Stomach (tissue), 4 donors: Measurements from ENCODE around the gene PAPLN.

Experiments used
- CTCF ChIP-seq, 7 experiments: fragments of 450-650 bp in 4 of 7; fragments of 200-600 bp in 3 of 7; sonication (generic) in 3 of 7; IDR thresholded peaks; one replicate each; pipeline ENCODE4 v1.5.1; 2016 to 2019; ENCODE audit warnings: antibody characterized with exemption in 7 of 7, control low read depth in 2 of 7, mild to moderate bottlenecking in 1 of 7
- POLR2AphosphoS5 ChIP-seq, 3 donors: sonication (generic); formaldehyde crosslinking; IDR thresholded peaks; one replicate each; pipeline ENCODE4 v1.6.1; 2016; ENCODE audit warnings: antibody characterized with exemption in 3 of 3

- no peak for TF ChIP-seq CTCF (IDR thresholded peaks at IDR 0.05)
- no peak for TF ChIP-seq POLR2AphosphoS5 (IDR thresholded peaks at IDR 0.05)
Observed at GRCh38 chr14:73207615-73208014, 29.7 kb upstream of the PAPLN start.
